PC-3 (cell line): Measurements from ENCODE around the gene TTC7B. TPM values are rescaled to one million over a fixed set of nuclear protein-coding genes. Genes with fewer than 3 reads are reported as not detected.
A peak's percentile ranks its signal among the peaks of the same experiment; 100 is the strongest.

ENCODE experiments used
- ATAC-seq: fragments of 200-7000 bp; cut with Tn5 transposase; 2 replicates; pipeline ENCODE4 v1.9.1; 2020; ENCODE audit warnings: mild to moderate bottlenecking, moderate library complexity
- BruUV-seq: library from RNA; stranded (reverse); fragments of 400-500 nt; replicated peaks from 2 replicates; lab custom pipeline; 2021; lab: Mats Ljungman, UMichigan
- CTCF ChIA-PET: fragments of 300-600 bp; sonication (Branson Sonifier 250); formaldehyde crosslinking; loops from one replicate; lab custom pipeline; 2022; ENCODE audit warnings: antibody characterized with exemption; lab: Charles Lee
- POLR2A ChIA-PET: fragments of 300-600 bp; sonication (Branson Sonifier 250); formaldehyde crosslinking; loops from one replicate; lab custom pipeline; 2022; ENCODE audit warnings: antibody characterized with exemption; ENCODE audit not compliant: unreplicated experiment; lab: Charles Lee
- DNase-seq: peaks from one replicate; pipeline ENCODE4 v3.0.0-alpha.2; 2015
- H2AFZ ChIP-seq: fragments of 300-600 bp; sonication (generic); 2 replicates; pipeline ENCODE4 v1.6.0; 2016; ENCODE audit warnings: antibody characterized with exemption, low read length
- H3F3A ChIP-seq: fragments of 300-600 bp; sonication (generic); one replicate; pipeline ENCODE4 v1.6.0; 2017; ENCODE audit warnings: antibody characterized with exemption, low read length, control low read depth, mild to moderate bottlenecking; ENCODE audit not compliant: unreplicated experiment
- H3K27ac ChIP-seq: fragments of 300-600 bp; sonication (generic); 2 replicates; pipeline ENCODE4 v1.5.1; 2016; ENCODE audit warnings: mild to moderate bottlenecking, low read length
- H3K27me3 ChIP-seq: fragments of 300-600 bp; sonication (generic); 2 replicates; pipeline ENCODE4 v1.6.1; 2016; ENCODE audit warnings: low read length, mixed read lengths
- H3K36me3 ChIP-seq: fragments of 300-600 bp; sonication (generic); 2 replicates; pipeline ENCODE4 v1.6.1; 2016; ENCODE audit warnings: low read depth, mixed run types, low read length, mixed read lengths
- H3K4me1 ChIP-seq: fragments of 300-600 bp; sonication (generic); 2 replicates; pipeline ENCODE4 v1.5.1; 2016; ENCODE audit warnings: low read length; ENCODE audit not compliant: insufficient read depth
- H3K4me2 ChIP-seq: fragments of 300-600 bp; sonication (generic); 2 replicates; pipeline ENCODE4 v1.6.0; 2016; ENCODE audit warnings: low read length
- H3K4me3 ChIP-seq: fragments of 300-600 bp; sonication (generic); 2 replicates; pipeline ENCODE4 v1.5.1; 2016; ENCODE audit warnings: mild to moderate bottlenecking, low read length, mixed read lengths
- H3K79me2 ChIP-seq: fragments of 300-600 bp; sonication (generic); 2 replicates; pipeline ENCODE4 v1.6.1; 2017; ENCODE audit warnings: low read length, mixed read lengths
- H3K9ac ChIP-seq: fragments of 300-600 bp; sonication (generic); 2 replicates; pipeline ENCODE4 v1.6.0; 2016; ENCODE audit warnings: mild to moderate bottlenecking, low read length
- H3K9me2 ChIP-seq: fragments of 300-600 bp; sonication (generic); replicated peaks from 2 replicates; pipeline ENCODE4 v1.6.1; 2016; ENCODE audit warnings: mixed run types, low read length, mixed read lengths
- H3K9me3 ChIP-seq: fragments of 300-600 bp; sonication (generic); 2 replicates; pipeline ENCODE4 v1.6.1; 2016; ENCODE audit warnings: low read length, mixed read lengths
- H4K20me1 ChIP-seq: fragments of 300-600 bp; sonication (generic); 2 replicates; pipeline ENCODE4 v1.6.1; 2016; ENCODE audit warnings: low read length, mixed read lengths
- CTCF ChIP-seq: fragments of 300-600 bp; sonication (generic); conservative IDR thresholded peaks from 2 replicates; pipeline ENCODE4 v1.5.1; 2017; ENCODE audit warnings: antibody characterized with exemption, low read depth, mild to moderate bottlenecking, low read length
- EZH2 ChIP-seq: fragments of 300-600 bp; sonication (generic); IDR thresholded peaks from one replicate; pipeline ENCODE4 v1.6.1; 2017; ENCODE audit warnings: antibody characterized with exemption, mild to moderate bottlenecking, low read length; ENCODE audit not compliant: unreplicated experiment
- EZH2phosphoT487 ChIP-seq: fragments of 300-600 bp; sonication (generic); IDR thresholded peaks from 2 replicates; pipeline ENCODE4 v1.6.1; 2018; ENCODE audit warnings: mild to moderate bottlenecking, antibody characterized with exemption, low read length, borderline replicate concordance
- intact Hi-C: fragments of 100-400 bp; cut with micrococcal nuclease; formaldehyde crosslinking; loops from 2 replicates; pipeline ENCODE4 v1.9.0; 2023
- total RNA-seq: library from RNA; depleted of rRNA; stranded (reverse); fragments of >200 nt; gene quantifications from 2 replicates; pipeline ENCODE4 v1.2.3, GENCODE V29; 2014

Gene TTC7B
- total RNA-seq, 1 experiment from 2014 or later = 45.6 TPM

- BruUV-seq = no TSS peak
- POLR2A ChIA-PET = no interaction called here
- CTCF ChIA-PET = no interaction called here
These were observed 98.3 kb downstream of the TTC7B start for GRCh38 chr14:90717916-90718315.

DNA sequence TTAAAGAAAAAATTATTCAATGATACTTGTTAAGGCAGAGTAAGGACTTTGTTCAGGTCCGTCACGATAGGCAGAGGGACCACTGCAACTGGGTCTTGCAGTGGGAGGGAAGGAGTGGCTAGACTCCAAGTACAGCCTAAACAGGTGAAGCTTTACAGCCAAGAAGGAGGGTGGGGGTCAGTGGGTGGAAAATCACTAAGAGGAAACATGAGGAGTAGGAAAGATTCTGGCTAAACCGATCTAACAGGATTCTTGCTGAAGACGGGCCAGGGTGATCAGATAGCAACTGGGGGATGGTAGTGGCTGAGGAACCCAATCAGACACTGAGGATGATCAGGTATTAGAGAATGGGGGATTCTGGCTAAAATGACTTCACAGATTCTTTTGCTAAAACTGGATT is 100.2 kb downstream of the TTC7B start:
- Histone ChIP-seq H3K9ac (no peak overlapping the region), H4K20me1 (no peaks in the 10 kb centered on the region), H3K36me3 (no peaks in the 10 kb centered on the region), H2AFZ (no peak overlapping the region), H3K4me1 (peaks cover 24% of the 10 kb centered on the region), H3K4me2 (peak overlapping the region; percentile 34), H3F3A (no peaks in the 10 kb centered on the region), H3K4me3 (no peak overlapping the region), H3K79me2 (no peaks in the 10 kb centered on the region), H3K9me2 (no peaks in the 10 kb centered on the region), H3K27ac (no peak overlapping the region), H3K9me3 (no peaks in the 10 kb centered on the region), H3K27me3 (no peaks in the 10 kb centered on the region)
- TF ChIP-seq EZH2 = no peak
- no peak for TF ChIP-seq CTCF
- no peak for TF ChIP-seq EZH2phosphoT487
- DNase-seq = peak; percentile 55
- no TSS peak for BruUV-seq
- POLR2A ChIA-PET = no interaction called here
- CTCF ChIA-PET = interaction anchor here (0.7 kb wide), 1 partner anchor 44 kb away, joined by 3 read pairs; no protein-coding TSS in a partner anchor
- peak; percentile 54 for ATAC-seq
- intact Hi-C loops = no loop called here

More at GRCh38 chr14:90717916-90718315, 98.3 kb downstream of the TTC7B start:
- H3K9me2 ChIP-seq = no peaks in the 10 kb centered on the region
- no peaks in the 10 kb centered on the region for H3K27me3 ChIP-seq
- H3K9me3 ChIP-seq = no peaks in the 10 kb centered on the region
- H3K9ac ChIP-seq = no peak overlapping the region
- no peaks in the 10 kb centered on the region for H3K36me3 ChIP-seq
- TF ChIP-seq EZH2 (no peak), CTCF (no peak), EZH2phosphoT487 (no peak)
- no peaks in the 10 kb centered on the region for H4K20me1 ChIP-seq
- no peak overlapping the region for H2AFZ ChIP-seq
- no peak overlapping the region for H3K4me3 ChIP-seq
- DNase-seq (no peak), ATAC-seq (no peak)
- no peak overlapping the region for H3K27ac ChIP-seq
- peaks cover 31% of the 10 kb centered on the region for H3K4me1 ChIP-seq
- no peak overlapping the region for H3K4me2 ChIP-seq
- intact Hi-C loops = no loop called here
- no peaks in the 10 kb centered on the region for H3K79me2 ChIP-seq
- H3F3A ChIP-seq = no peaks in the 10 kb centered on the region

GRCh38 chr14:90715495-90715894 is 100.7 kb downstream of the TTC7B start:
- Histone ChIP-seq H3K4me1 (peaks cover 20% of the 10 kb centered on the region), H2AFZ (no peak overlapping the region), H3K4me3 (no peak overlapping the region), H3K79me2 (no peaks in the 10 kb centered on the region), H3K9me3 (no peaks in the 10 kb centered on the region), H3K9me2 (no peaks in the 10 kb centered on the region), H3K9ac (no peak overlapping the region), H3K36me3 (no peaks in the 10 kb centered on the region), H3K27ac (no peak overlapping the region), H4K20me1 (no peaks in the 10 kb centered on the region), H3K4me2 (peak overlapping the region; percentile 34), H3K27me3 (no peaks in the 10 kb centered on the region), H3F3A (no peaks in the 10 kb centered on the region)
- TF ChIP-seq EZH2 = no peak
- no peak for TF ChIP-seq CTCF
- TF ChIP-seq EZH2phosphoT487 = no peak
- ATAC-seq = no peak
- DNase-seq = no peak
- CTCF ChIA-PET = interaction anchor here (1.0 kb wide), 1 partner anchor 43 kb away, joined by 4 read pairs; no protein-coding TSS in a partner anchor
- intact Hi-C loops = no loop called here
- no TSS peak for BruUV-seq
- POLR2A ChIA-PET = no interaction called here
